ENCODE measurements around the gene FAM217A.

FAM217A gene

DNA sequence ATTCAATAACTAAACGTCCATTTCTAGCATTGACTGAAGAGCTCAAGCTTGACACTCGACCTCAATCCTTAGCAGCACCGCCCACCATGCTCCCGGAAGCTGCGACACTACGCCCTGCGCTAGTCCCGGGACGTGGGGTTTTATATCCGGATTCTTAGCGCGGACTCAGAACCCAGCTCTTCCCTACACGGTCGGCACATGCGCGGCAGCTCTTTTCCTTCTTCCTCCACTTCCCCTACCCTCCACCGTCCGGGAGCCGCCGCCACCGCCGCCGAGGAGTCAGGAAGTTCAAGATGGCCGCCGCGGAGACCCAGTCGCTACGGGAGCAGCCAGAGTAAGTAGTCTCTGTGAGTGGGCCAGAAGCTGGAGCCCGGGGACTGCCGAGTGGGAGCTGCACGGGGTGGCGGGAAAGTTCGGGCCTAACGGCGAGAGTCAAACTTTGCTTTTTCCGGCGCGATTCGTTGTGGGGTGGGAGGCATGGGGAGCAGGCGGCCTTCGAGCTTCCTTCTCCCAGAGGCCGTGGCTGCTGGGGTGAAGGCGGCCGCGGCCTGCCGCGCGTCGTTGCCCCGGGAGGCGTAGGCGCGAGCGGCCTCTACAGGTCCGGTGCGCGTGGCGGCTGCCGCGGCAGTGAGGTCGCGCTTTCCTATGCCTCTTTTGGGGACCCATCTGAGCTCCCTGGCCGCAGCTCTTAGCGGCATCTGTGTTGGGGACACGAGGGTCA, 57.6 kb downstream of the FAM217A start:
- peak; percentile 82 for DNase-seq

DNA sequence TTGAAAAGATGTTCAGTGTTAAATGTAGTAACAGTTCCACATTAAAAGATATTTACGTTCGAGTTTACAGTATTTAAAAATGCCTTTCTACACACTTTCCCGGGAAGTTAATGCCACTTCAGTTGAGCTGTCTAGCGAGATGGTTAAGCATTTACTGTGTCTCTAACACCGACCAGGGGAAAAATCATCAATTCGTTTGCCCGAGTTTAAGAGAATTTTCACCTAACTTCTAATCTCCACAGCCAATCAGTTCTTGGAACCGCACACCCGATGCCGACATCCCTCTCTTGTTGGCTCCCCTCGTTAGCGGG, 58.2 kb downstream of the FAM217A start:
- DNase-seq = no peak

DNA sequence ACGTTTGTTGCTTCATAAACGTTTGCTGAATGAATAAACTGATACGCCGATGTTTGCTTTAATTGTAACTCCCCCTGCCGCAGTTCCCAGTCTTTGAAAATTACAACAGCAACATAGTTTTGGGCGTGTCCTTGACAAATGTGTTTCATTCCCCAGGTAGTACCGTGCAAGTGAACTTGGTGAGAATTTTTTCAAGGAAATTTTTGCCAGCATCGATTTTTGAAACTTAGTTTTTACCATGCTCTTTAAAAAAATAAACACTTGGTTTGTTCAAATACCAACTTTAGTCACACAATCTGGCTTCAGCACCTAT, 60.1 kb downstream of the FAM217A start:
- DNase-seq = peak; percentile 59
